HepG2 (cell line): ENCODE results near the gene PPIB. TPM values are rescaled to one million over a fixed set of nuclear protein-coding genes. Genes with fewer than 3 reads are reported as not detected.

Experiments used
- ARNTL ChIP-seq: sonication (generic); formaldehyde crosslinking; IDR thresholded peaks from 2 replicates; pipeline ENCODE4 v1.4.0; 2020; ENCODE audit warnings: mild to moderate bottlenecking, missing genetic modification reagents
- GZF1 ChIP-seq: sonication (generic); formaldehyde crosslinking; IDR thresholded peaks from 2 replicates; pipeline ENCODE4 v1.5.1; 2020; ENCODE audit warnings: mild to moderate bottlenecking, missing genetic modification reagents
- HOXA5 ChIP-seq: sonication (generic); formaldehyde crosslinking; IDR thresholded peaks from 2 replicates; pipeline ENCODE4 v1.4.0; 2020; ENCODE audit warnings: missing genetic modification reagents
- KDM2A ChIP-seq: sonication (generic); formaldehyde crosslinking; IDR thresholded peaks from 2 replicates; pipeline ENCODE4 v1.4.0; 2020; ENCODE audit warnings: low read depth, missing genetic modification reagents, borderline replicate concordance
- MXI1 ChIP-seq: IDR thresholded peaks from 3 replicates; pipeline ENCODE4 v1.6.1; 2012; ENCODE audit warnings: low read depth, low read length, inconsistent platforms, borderline replicate concordance
- RBAK ChIP-seq: sonication (generic); formaldehyde crosslinking; IDR thresholded peaks from 2 replicates; pipeline ENCODE4 v1.5.1; 2020; ENCODE audit warnings: mild to moderate bottlenecking, missing genetic modification reagents
- RBFOX2 ChIP-seq: fragments of 200-400 bp; formaldehyde crosslinking; IDR thresholded peaks from 2 replicates; pipeline ENCODE4 v1.6.1; 2017; ENCODE audit warnings: low read depth, mild to moderate bottlenecking, low read length
- THAP11 ChIP-seq: IDR thresholded peaks from 2 replicates; pipeline ENCODE4 v1.6.1; 2016; ENCODE audit warnings: missing biosample characterization, missing genetic modification reagents
- ZNF205 ChIP-seq: IDR thresholded peaks from 2 replicates; pipeline ENCODE4 v1.6.1; 2018; ENCODE audit warnings: missing biosample characterization, missing genetic modification reagents
- ZNF550 ChIP-seq: sonication (generic); formaldehyde crosslinking; IDR thresholded peaks from 2 replicates; pipeline ENCODE4 v1.4.0; 2020; ENCODE audit warnings: mild to moderate bottlenecking, missing genetic modification reagents, borderline replicate concordance
- ZNF607 ChIP-seq: sonication (generic); formaldehyde crosslinking; IDR thresholded peaks from 2 replicates; pipeline ENCODE4 v1.5.1; 2020; ENCODE audit warnings: missing genetic modification reagents, mild to moderate bottlenecking, borderline replicate concordance
- ZNF768 ChIP-seq: sonication (generic); formaldehyde crosslinking; IDR thresholded peaks from 2 replicates; pipeline ENCODE4 v1.4.0; 2020; ENCODE audit warnings: missing genetic modification reagents
- polyA plus RNA-seq, 8 experiments: library from polyadenylated mRNA; depleted of rRNA in 3 of 8; stranded (reverse) in 7 of 8; unstranded in 1 of 8; fragments of >200 nt; fragmentation: Illumina TruSeq in 4 of 8; extraction: Trizol in 4 of 8; gene quantifications; 2 replicates each; pipeline versions ENCODE4 v1.2.1 to v1.2.3, GENCODE V29; 2011 to 2016; ENCODE audit warnings: low read depth in 4 of 8, missing spikeins in 1 of 8, mixed read lengths in 1 of 8; ENCODE audit not compliant: insufficient read depth in 1 of 8
- total RNA-seq, 5 experiments: library from RNA; depleted of rRNA; stranded (reverse); fragments of >200 nt; fragmentation: Illumina TruSeq; extraction: Trizol; gene quantifications; 2 replicates each; pipeline ENCODE4 v1.2.3, GENCODE V29; 2016; ENCODE audit warnings: low read depth in 1 of 5
- TF ChIP-seq, protein P1 (sequence below): sonication (generic); formaldehyde crosslinking; IDR thresholded peaks from 2 replicates; pipeline ENCODE4 v1.4.0; 2020; ENCODE audit warnings: missing genetic modification reagents, mild to moderate bottlenecking, borderline replicate concordance
- TF ChIP-seq, protein P2 (sequence below): sonication (generic); formaldehyde crosslinking; IDR thresholded peaks from 2 replicates; pipeline ENCODE4 v1.5.0; 2020; ENCODE audit warnings: missing genetic modification reagents
- TF ChIP-seq, protein P3 (sequence below): sonication (generic); formaldehyde crosslinking; conservative IDR thresholded peaks from 2 replicates; pipeline ENCODE4 v1.4.0; 2020; ENCODE audit warnings: missing genetic modification reagents
- TF ChIP-seq, protein P4 (sequence below): IDR thresholded peaks from 2 replicates; pipeline ENCODE4 v1.6.1; 2016; ENCODE audit warnings: mild to moderate bottlenecking
- TF ChIP-seq, protein P5 (sequence below): sonication (generic); formaldehyde crosslinking; IDR thresholded peaks from 2 replicates; pipeline ENCODE4 v1.8.1; 2023; ENCODE audit warnings: mild to moderate bottlenecking, missing genetic modification reagents
- TF ChIP-seq, protein P6 (sequence below): sonication (generic); formaldehyde crosslinking; conservative IDR thresholded peaks from 2 replicates; pipeline ENCODE4 v1.4.0; 2020; ENCODE audit warnings: missing genetic modification reagents

PPIB gene
- total and polyA plus RNA-seq, 2 of the 13 experiments (the other 11 are each of a cell fraction or from before 2014, with no cell fraction given) = 780 to 882 TPM

DNA sequence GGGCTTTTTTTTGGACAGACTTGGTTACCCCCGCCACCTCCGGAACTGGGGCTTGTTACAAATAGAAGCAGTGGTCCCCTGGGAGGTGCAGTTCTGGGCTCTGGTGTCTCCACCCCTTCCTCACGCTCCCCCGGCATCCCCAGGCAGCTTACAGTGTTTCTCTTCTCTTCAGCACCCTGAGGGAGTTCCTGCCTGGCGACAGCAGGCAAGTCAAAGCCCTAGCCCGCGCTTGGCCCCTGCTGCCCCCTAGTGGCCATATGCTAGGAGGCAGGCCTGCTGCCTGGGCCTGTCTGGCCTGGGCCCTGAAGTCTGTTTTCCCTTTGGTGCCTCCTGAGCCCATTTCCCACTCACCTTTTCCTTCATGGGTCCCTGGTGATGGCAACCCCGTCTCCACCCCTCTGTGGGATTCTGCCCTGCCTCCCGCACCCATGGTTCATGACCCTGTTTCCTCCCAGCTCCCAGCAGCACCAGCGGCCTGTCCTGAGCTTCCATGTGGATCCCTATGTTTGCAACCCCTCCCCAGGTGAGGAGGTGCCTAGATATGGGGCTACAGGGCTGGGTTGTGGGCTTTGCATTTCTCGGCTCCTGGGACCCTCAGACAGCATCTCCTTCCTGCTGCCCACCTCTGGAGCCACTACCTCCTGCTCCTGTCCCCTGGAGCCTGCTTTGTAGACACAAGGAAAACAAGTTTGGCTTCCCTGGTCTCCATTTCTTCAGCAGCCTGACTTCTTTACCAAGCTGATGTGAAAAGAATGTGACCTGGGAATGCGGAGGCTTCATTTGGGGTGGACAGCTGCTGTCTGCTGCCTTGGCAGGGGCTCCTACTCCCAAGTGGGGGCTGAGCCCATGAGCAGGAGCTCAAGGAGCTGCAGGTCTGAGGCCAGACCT, 9.1 kb downstream of the PPIB start (continued):
- TF ChIP-seq RBFOX2 (peak; percentile 75), ZNF607 (CRISPR knock-in tag) (no peak), MXI1 (peak; percentile 10; the same call in 1 of the 3 replicates), GZF1 (CRISPR knock-in tag) (no peak), KDM2A (CRISPR knock-in tag) (peak; percentile 98), RBAK (CRISPR knock-in tag) (no peak), ZNF550 (CRISPR knock-in tag) (no peak), HOXA5 (CRISPR knock-in tag) (no peak), THAP11 (CRISPR knock-in tag) (peak; percentile 65), ZNF768 (CRISPR knock-in tag) (peak; percentile 52; the same call in 1 of the 2 replicates), ARNTL (CRISPR knock-in tag) (no peak), ZNF205 (CRISPR knock-in tag) (peak; percentile 11; the same call in 1 of the 2 replicates)
- TF ChIP-seq, protein P1, sequence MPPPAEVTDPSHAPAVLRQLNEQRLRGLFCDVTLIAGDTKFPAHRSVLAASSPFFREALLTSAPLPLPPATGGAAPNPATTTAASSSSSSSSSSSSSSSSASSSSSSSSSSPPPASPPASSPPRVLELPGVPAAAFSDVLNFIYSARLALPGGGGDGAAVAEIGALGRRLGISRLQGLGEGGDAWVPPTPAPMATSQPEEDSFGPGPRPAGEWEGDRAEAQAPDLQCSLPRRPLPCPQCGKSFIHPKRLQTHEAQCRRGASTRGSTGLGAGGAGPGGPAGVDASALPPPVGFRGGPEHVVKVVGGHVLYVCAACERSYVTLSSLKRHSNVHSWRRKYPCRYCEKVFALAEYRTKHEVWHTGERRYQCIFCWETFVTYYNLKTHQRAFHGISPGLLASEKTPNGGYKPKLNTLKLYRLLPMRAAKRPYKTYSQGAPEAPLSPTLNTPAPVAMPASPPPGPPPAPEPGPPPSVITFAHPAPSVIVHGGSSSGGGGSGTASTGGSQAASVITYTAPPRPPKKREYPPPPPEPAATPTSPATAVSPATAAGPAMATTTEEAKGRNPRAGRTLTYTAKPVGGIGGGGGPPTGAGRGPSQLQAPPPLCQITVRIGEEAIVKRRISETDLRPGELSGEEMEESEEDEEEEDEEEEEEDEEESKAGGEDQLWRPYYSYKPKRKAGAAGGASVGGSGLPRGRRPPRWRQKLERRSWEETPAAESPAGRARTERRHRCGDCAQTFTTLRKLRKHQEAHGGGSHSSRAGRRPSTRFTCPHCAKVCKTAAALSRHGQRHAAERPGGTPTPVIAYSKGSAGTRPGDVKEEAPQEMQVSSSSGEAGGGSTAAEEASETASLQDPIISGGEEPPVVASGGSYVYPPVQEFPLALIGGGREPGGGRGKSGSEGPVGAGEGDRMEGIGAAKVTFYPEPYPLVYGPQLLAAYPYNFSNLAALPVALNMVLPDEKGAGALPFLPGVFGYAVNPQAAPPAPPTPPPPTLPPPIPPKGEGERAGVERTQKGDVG (CRISPR knock-in tag) = no peak
- TF ChIP-seq, protein P2, sequence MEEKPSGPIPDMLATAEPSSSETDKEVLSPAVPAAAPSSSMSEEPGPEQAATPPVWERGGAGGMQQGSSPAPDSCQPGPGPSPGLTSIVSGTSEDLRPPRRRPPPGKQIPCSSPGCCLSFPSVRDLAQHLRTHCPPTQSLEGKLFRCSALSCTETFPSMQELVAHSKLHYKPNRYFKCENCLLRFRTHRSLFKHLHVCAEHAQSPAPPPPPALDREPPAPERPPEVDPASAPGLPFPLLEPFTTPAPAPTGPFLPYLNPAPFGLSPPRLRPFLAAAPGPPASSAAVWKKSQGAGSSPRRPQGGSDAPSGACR (CRISPR knock-in tag) = no peak; the same call in 1 of the 2 replicates
- TF ChIP-seq, protein P3, sequence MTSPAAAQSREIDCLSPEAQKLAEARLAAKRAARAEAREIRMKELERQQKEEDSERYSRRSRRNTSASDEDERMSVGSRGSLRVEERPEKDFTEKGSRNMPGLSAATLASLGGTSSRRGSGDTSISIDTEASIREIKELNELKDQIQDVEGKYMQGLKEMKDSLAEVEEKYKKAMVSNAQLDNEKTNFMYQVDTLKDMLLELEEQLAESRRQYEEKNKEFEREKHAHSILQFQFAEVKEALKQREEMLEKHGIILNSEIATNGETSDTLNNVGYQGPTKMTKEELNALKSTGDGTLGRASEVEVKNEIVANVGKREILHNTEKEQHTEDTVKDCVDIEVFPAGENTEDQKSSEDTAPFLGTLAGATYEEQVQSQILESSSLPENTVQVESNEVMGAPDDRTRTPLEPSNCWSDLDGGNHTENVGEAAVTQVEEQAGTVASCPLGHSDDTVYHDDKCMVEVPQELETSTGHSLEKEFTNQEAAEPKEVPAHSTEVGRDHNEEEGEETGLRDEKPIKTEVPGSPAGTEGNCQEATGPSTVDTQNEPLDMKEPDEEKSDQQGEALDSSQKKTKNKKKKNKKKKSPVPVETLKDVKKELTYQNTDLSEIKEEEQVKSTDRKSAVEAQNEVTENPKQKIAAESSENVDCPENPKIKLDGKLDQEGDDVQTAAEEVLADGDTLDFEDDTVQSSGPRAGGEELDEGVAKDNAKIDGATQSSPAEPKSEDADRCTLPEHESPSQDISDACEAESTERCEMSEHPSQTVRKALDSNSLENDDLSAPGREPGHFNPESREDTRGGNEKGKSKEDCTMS (CRISPR knock-in tag) = no peak
- TF ChIP-seq, protein P4, sequence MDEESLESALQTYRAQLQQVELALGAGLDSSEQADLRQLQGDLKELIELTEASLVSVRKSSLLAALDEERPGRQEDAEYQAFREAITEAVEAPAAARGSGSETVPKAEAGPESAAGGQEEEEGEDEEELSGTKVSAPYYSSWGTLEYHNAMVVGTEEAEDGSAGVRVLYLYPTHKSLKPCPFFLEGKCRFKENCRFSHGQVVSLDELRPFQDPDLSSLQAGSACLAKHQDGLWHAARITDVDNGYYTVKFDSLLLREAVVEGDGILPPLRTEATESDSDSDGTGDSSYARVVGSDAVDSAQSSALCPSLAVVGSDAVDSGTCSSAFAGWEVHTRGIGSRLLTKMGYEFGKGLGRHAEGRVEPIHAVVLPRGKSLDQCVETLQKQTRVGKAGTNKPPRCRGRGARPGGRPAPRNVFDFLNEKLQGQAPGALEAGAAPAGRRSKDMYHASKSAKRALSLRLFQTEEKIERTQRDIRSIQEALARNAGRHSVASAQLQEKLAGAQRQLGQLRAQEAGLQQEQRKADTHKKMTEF (CRISPR knock-in tag) = peak; percentile 59; the same call in 1 of the 2 replicates
- TF ChIP-seq, protein P5, sequence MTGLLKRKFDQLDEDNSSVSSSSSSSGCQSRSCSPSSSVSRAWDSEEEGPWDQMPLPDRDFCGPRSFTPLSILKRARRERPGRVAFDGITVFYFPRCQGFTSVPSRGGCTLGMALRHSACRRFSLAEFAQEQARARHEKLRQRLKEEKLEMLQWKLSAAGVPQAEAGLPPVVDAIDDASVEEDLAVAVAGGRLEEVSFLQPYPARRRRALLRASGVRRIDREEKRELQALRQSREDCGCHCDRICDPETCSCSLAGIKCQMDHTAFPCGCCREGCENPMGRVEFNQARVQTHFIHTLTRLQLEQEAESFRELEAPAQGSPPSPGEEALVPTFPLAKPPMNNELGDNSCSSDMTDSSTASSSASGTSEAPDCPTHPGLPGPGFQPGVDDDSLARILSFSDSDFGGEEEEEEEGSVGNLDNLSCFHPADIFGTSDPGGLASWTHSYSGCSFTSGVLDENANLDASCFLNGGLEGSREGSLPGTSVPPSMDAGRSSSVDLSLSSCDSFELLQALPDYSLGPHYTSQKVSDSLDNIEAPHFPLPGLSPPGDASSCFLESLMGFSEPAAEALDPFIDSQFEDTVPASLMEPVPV (CRISPR knock-in tag) = 0 out of 2 replicates have a peak, but pooled peaks have one; percentile 27
- TF ChIP-seq, protein P6, sequence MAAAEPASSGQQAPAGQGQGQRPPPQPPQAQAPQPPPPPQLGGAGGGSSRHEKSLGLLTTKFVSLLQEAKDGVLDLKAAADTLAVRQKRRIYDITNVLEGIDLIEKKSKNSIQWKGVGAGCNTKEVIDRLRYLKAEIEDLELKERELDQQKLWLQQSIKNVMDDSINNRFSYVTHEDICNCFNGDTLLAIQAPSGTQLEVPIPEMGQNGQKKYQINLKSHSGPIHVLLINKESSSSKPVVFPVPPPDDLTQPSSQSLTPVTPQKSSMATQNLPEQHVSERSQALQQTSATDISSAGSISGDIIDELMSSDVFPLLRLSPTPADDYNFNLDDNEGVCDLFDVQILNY (CRISPR knock-in tag) = no peak
